Fibroblast of skin of right quadriceps (primary cell): ENCODE measurements around the gene SNAPC1.
"Not testable (repeated sequence)": the region's sequence is repeated elsewhere in the genome, so short reads cannot be mapped to it uniquely, and the experiment has no call there.

Experiments used
- DNase-seq: peaks from one replicate; pipeline ENCODE4 v3.0.0-alpha.2; 2013

The SNAPC1 gene, protein sequence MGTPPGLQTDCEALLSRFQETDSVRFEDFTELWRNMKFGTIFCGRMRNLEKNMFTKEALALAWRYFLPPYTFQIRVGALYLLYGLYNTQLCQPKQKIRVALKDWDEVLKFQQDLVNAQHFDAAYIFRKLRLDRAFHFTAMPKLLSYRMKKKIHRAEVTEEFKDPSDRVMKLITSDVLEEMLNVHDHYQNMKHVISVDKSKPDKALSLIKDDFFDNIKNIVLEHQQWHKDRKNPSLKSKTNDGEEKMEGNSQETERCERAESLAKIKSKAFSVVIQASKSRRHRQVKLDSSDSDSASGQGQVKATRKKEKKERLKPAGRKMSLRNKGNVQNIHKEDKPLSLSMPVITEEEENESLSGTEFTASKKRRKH

DNA sequence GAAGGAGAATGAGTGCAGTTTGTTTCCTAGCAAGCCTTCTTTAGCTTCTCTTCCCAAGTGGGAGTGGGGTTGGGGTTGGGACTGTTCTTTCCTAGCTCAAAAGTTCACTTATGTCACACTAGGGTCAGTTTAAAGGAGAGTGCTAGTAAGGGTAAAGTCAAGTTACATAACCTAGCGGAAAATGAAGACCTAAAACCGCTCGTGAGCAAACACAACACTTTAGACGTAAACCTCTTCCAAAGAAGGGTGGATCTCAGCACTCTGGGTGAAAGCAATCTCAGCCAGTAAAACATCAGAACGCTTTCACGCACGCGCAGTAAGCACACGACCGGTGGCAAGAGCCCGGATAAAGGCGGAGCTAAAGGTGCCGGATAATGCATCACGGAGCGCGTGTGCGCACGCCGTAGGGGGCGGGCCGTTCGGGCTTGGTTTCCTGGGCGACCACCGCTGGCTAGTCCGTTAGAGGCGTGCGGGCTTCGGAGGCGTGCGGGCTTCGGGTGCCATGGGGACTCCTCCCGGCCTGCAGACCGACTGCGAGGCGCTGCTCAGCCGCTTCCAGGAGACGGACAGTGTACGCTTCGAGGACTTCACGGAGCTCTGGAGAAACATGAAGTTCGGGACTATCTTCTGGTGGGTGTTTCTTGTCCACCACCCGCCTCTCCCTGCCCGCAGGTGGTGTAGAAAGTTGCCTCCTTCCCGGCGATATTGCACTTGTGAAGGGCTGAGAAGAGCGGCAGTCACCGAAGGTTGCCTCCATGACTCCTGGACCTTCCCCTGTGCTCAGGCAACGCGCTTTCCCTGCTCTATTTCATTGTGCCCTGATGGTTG lies at the start of gene SNAPC1:
Gene SNAPC1 (plus strand): TSS at position 462 of the 828 bp plus-strand sequence. CDS start 41 bp downstream, at position 503.
- peak; percentile 97 for DNase-seq

DNA sequence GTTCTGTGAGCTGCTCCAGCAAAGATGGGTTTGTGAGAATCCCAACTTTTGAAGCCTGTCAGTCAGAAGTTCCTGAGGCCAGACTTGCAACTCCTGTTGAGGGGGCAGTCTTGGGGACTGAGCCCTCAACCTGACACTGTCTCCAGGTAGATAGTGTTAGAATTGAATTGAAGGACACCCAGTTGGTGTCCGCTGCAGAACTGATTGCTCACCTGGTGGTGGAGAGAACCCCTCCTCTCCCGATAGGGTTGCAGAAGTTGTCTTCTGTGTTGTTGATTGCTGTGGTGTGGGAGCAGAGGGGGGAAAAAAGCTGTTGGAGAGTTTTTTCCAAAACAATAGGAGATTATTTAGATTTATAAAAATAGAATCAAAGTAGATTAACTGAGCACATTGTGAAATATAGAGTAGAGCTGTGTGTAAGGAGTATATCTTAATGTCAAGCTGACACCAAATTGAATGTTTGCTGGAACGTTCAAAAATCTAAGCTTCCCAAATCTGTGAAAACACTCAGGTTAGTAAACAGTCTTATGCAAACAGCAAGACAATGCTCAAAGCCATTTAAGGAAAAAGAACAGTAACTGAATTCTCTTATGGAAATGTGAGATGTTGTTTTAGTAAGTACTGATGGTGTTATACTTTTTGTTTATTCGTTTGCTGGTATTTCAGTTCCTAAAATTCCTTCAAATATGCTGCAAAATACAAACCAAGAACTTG lies 48.3 kb upstream of the SNAPC1 start:
- no peak for DNase-seq

- no peak for DNase-seq
These were observed 45.3 kb upstream of the SNAPC1 start for GRCh38 chr14:61716956-61717355.

- DNase-seq, result no peak
These were observed 44.2 kb upstream of the SNAPC1 start for GRCh38 chr14:61718039-61718438.

GRCh38 chr14:61719344-61720293 lies 42.6 kb upstream of the SNAPC1 start:
- DNase-seq, result no peak

DNA sequence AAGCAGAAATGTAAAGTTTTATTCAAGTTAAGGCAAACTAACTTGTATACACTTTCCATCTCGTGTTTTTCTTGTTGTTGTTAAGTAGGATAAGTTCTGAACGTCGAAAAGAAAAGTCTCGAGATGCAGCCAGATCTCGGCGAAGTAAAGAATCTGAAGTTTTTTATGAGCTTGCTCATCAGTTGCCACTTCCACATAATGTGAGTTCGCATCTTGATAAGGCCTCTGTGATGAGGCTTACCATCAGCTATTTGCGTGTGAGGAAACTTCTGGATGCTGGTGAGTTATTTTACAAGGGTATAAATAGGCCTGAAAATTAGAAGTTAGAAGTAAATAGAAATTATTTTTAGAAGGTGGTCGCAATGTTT lies 41.9 kb upstream of the SNAPC1 start:
- no peak for DNase-seq

GRCh38 chr14:61720741-61721140 lies 41.5 kb upstream of the SNAPC1 start:
- no peak for DNase-seq

GRCh38 chr14:61724133-61724532 lies 38.1 kb upstream of the SNAPC1 start:
- no peak for DNase-seq

- DNase-seq, result no peak
These were observed 35.2 kb upstream of the SNAPC1 start for GRCh38 chr14:61726778-61727658.

DNA sequence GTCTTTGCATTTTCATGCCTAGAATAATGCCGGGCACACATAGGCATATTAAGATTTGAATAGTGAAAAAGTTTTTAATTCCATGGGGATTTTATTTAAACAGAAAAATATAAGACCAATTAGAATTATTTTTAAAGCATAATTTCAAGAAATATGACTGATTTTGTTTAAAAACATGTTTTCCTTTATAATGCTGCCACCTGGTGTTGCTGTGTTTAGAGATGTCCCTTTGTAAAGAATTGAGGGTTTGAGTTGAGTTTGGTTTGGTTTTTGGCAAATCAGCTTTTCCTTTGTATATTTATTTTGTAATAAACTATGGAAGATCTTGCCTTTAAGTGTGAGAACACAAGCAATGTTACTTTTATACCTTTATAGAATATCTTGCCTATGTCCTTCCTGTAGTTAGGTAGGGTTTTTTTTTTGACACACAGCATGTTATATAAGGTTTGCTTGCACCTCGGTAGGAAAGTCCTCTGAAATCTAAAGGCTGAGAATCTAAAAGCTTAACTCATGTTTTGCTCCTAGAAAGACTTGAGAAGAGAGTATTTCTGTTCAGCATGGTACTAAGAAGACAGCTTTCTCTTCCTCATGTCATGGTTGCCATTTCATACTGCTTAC lies 31.4 kb upstream of the SNAPC1 start:
- no peak for DNase-seq

DNA sequence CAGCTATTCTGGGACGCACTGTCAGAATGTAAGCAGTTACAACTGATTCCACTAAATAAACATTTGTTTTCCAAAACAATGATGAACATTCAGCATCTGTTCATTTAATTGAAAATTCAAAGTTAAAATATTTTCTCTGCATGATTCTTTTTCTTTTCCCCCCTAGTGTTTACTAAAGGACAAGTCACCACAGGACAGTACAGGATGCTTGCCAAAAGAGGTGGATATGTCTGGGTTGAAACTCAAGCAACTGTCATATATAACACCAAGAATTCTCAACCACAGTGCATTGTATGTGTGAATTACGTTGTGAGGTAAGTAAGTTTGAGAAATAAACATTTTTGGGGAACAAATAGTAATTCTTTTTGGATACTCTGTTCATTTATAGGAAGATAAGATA lies 28.2 kb upstream of the SNAPC1 start:
- no peak for DNase-seq

- no peak for DNase-seq
These were observed 25.5 kb upstream of the SNAPC1 start for GRCh38 chr14:61736751-61737150.

GRCh38 chr14:61737915-61738314 lies 24.3 kb upstream of the SNAPC1 start:
- DNase-seq, result no peak

DNA sequence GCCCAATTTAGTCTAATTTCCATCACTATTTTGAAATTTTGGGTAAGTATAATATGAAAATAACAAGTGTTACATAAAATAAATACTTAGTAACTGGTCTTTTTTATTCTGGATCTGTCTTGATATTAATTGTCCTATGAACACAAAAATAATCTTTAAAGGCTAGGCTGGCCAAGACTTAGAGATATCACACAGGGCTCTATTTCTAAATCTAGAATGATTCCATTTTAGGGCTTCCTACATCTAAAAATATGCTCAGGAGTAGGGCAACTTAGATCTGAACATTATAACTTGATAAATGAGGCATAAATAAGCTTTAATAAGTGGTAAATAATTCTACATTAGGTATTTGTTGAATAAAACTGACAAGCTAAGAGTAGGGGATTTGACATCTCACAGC lies 23.1 kb upstream of the SNAPC1 start:
- no peak for DNase-seq

- DNase-seq, result no peak
These were observed 19.8 kb upstream of the SNAPC1 start for GRCh38 chr14:61742371-61742770.

- no peak for DNase-seq
These were observed 18.0 kb upstream of the SNAPC1 start for GRCh38 chr14:61744238-61744637.

GRCh38 chr14:61746346-61746745 lies 15.9 kb upstream of the SNAPC1 start:
- DNase-seq, result not testable (repeated sequence)

DNA sequence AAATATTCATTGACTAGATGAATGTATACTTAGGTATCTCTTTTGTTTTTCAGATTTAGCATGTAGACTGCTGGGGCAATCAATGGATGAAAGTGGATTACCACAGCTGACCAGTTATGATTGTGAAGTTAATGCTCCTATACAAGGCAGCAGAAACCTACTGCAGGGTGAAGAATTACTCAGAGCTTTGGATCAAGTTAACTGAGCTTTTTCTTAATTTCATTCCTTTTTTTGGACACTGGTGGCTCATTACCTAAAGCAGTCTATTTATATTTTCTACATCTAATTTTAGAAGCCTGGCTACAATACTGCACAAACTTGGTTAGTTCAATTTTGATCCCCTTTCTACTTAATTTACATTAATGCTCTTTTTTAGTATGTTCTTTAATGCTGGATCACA lies 15.3 kb upstream of the SNAPC1 start:
- no peak for DNase-seq

- no peak for DNase-seq
These were observed 14.9 kb upstream of the SNAPC1 start for GRCh38 chr14:61747342-61747741.

- DNase-seq, result no peak
These were observed 13.0 kb upstream of the SNAPC1 start for GRCh38 chr14:61749264-61749663.

GRCh38 chr14:61749867-61750266 lies 12.4 kb upstream of the SNAPC1 start:
- no peak for DNase-seq
